ENCODE measurements around the gene NES.

DNA sequence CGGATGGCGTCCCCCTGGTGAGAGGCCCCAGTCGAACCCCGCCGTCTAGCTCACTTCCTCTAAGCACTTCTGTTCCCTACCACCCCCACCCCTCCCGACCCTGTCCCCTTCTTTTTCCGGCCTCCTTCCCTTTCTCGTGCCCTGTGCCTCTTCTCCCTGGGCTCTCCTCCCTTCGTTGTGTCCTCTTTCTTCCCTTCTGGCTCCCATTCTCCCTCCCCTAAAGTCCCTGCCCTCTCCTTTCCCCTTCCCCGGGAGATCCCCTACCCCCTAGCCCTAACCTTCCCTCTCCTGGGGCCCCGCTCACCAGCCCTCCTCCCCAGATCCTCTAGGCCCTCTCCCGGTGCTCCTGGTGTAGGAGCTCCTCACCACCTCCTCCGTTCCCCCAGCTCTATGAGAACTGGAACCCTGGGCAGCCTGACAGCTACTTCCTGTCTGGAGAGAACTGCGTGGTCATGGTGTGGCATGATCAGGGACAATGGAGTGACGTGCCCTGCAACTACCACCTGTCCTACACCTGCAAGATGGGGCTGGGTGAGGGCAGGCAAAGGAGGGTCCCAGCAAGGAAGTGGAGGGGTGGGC, 19.4 kb downstream of the NES start:
- no peak for TF ChIP-seq EZH2 (IDR thresholded peaks at IDR 0.05)
- TF ChIP-seq, protein P1, sequence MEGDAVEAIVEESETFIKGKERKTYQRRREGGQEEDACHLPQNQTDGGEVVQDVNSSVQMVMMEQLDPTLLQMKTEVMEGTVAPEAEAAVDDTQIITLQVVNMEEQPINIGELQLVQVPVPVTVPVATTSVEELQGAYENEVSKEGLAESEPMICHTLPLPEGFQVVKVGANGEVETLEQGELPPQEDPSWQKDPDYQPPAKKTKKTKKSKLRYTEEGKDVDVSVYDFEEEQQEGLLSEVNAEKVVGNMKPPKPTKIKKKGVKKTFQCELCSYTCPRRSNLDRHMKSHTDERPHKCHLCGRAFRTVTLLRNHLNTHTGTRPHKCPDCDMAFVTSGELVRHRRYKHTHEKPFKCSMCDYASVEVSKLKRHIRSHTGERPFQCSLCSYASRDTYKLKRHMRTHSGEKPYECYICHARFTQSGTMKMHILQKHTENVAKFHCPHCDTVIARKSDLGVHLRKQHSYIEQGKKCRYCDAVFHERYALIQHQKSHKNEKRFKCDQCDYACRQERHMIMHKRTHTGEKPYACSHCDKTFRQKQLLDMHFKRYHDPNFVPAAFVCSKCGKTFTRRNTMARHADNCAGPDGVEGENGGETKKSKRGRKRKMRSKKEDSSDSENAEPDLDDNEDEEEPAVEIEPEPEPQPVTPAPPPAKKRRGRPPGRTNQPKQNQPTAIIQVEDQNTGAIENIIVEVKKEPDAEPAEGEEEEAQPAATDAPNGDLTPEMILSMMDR (IDR thresholded peaks at IDR 0.05 in 2 of 3, conservative IDR thresholded peaks at IDR 0.05 in 1 of 3; ENCODE audit: borderline replicate concordance in 1 of 3, insufficient read depth in 1 of 3, low read depth in 2 of 3, low read length in 2 of 3): no peak
